Naive thymus-derived CD4-positive, alpha-beta T cell (primary cell): ENCODE results near the gene PIK3CB. TPM values are rescaled to one million over a fixed set of nuclear protein-coding genes. Genes with fewer than 3 reads are reported as not detected.
A peak's percentile ranks its signal among the peaks of the same experiment; 100 is the strongest.
"Not testable (repeated sequence)": the region's sequence is repeated elsewhere in the genome, so short reads cannot be mapped to it uniquely, and the experiment has no call there.

Experiments
- ATAC-seq: fragments of 150-1000 bp; cut with Tn5 transposase; 2 replicates; pipeline ENCODE4 v1.10.0; 2021; ENCODE audit warnings: mild to moderate bottlenecking, moderate library complexity
- CTCF ChIA-PET: fragments of 350-600 bp; sonication (Branson Sonifier 250); formaldehyde crosslinking; loops from one replicate; lab custom pipeline; 2021; ENCODE audit warnings: antibody characterized with exemption; lab: Charles Lee
- POLR2A ChIA-PET: fragments of 350-600 bp; sonication (Branson Sonifier 250); formaldehyde crosslinking; loops from one replicate; lab custom pipeline; 2021; ENCODE audit warnings: antibody characterized with exemption, inconsistent platforms; lab: Charles Lee
- DNase-seq, 9 donors: peaks; one replicate each; pipeline versions ENCODE4 v3.0.0 to v3.0.0-alpha.2; 2020 to 2022; ENCODE audit warnings: mixed read lengths in 1 of 9
- H3K27ac ChIP-seq: one replicate; pipeline ENCODE4 v1.7.0; 2013; ENCODE audit warnings: mild to moderate bottlenecking, low read depth, low read length, moderate library complexity
- H3K27me3 ChIP-seq, 2 donors: one replicate each; pipeline ENCODE4 v1.7.0; 2013; ENCODE audit warnings: low read length in 2 of 2, mild to moderate bottlenecking in 2 of 2, moderate library complexity in 2 of 2; ENCODE audit not compliant: control insufficient read depth in 2 of 2, insufficient read depth in 2 of 2
- H3K36me3 ChIP-seq, 3 experiments: 1 replicate in 2 of 3; 2 replicates in 1 of 3; pipeline ENCODE4 v1.7.0; 2013; ENCODE audit warnings: low read length in 3 of 3, mild to moderate bottlenecking in 3 of 3, moderate library complexity in 1 of 3; ENCODE audit not compliant: insufficient read depth in 3 of 3, control insufficient read depth in 2 of 3
- H3K4me1 ChIP-seq, 2 donors: one replicate each; pipeline ENCODE4 v1.7.0; 2013; ENCODE audit warnings: low read length in 2 of 2, mild to moderate bottlenecking in 2 of 2, moderate library complexity in 1 of 2; ENCODE audit not compliant: control insufficient read depth in 2 of 2, insufficient read depth in 2 of 2
- H3K4me3 ChIP-seq: 2 replicates; pipeline ENCODE4 v1.7.0; 2013; ENCODE audit warnings: mild to moderate bottlenecking, low read length
- H3K9me3 ChIP-seq, 3 experiments: 1 replicate in 2 of 3; 2 replicates in 1 of 3; pipeline ENCODE4 v1.7.0; 2013; ENCODE audit warnings: low read length in 3 of 3; ENCODE audit not compliant: control insufficient read depth in 2 of 3
- H3K27ac Mint-ChIP-seq, 9 donors: one replicate each; pipeline ENCODE4 v1.8.0; 2020 to 2022; ENCODE audit warnings: mixed read lengths in 9 of 9, mild to moderate bottlenecking in 8 of 9, moderate library complexity in 5 of 9, inconsistent platforms in 2 of 9
- H3K27me3 Mint-ChIP-seq, 5 donors: one replicate each; pipeline ENCODE4 v1.8.0; 2021 to 2022; ENCODE audit warnings: mixed read lengths in 5 of 5, mild to moderate bottlenecking in 1 of 5
- H3K36me3 Mint-ChIP-seq, 5 donors: one replicate each; pipeline ENCODE4 v1.8.0; 2020 to 2022; ENCODE audit warnings: mixed read lengths in 5 of 5, mild to moderate bottlenecking in 3 of 5, inconsistent platforms in 1 of 5
- H3K4me1 Mint-ChIP-seq, 7 donors: one replicate each; pipeline ENCODE4 v1.8.0; 2020 to 2022; ENCODE audit warnings: mixed read lengths in 7 of 7, mild to moderate bottlenecking in 3 of 7, inconsistent platforms in 1 of 7
- H3K4me3 Mint-ChIP-seq, 10 donors: one replicate each; pipeline ENCODE4 v1.8.0; 2020 to 2022; ENCODE audit warnings: mild to moderate bottlenecking in 10 of 10, mixed read lengths in 10 of 10, moderate library complexity in 6 of 10, inconsistent platforms in 2 of 10
- H3K9me3 Mint-ChIP-seq, 11 donors: one replicate each; pipeline ENCODE4 v1.8.0; 2020 to 2022; ENCODE audit warnings: mixed read lengths in 11 of 11, mild to moderate bottlenecking in 4 of 11, inconsistent platforms in 1 of 11, moderate library complexity in 1 of 11
- intact Hi-C, 2 donors: fragments of 100-400 bp; cut with micrococcal nuclease; formaldehyde crosslinking; loops; one replicate each; pipeline ENCODE4 v1.15.1; 2023
- polyA plus RNA-seq, 2 donors: library from polyadenylated mRNA; unstranded; fragments of 300-500 nt; fragmentation: Illumina TruSeq; gene quantifications; one replicate each; pipeline ENCODE4 v1.2.3, GENCODE V29; 2021
- total RNA-seq, 6 experiments: library from RNA in 5 of 6; stranded (reverse) in 5 of 6; gene quantifications; 1 replicate in 5 of 6; 2 replicates in 1 of 6; pipeline ENCODE4 v1.2.3 and lab custom pipeline; 2021 to 2026

The PIK3CB gene
- total and polyA plus RNA-seq, 7 experiments from 2014 or later = 19.6 to 46.9 (median 30.3) TPM

- Mint-ChIP-seq H3K4me1 (peaks cover 17 to 54% (median 39%) of the 10 kb centered on the region in 7 donors), H3K4me3 (peak overlapping the region in 1 of 10 donors; percentile 11), H3K36me3 (peaks cover 4 to 39% (median 30%) of the 10 kb centered on the region in 5 donors), H3K27ac (no peak overlapping the region), H3K9me3 (peaks cover 0 to 14% (median 0%) of the 10 kb centered on the region in 11 donors), H3K27me3 (no peaks in the 10 kb centered on the region)
- CTCF ChIA-PET = no interaction called here
- Histone ChIP-seq H3K27ac (no peak overlapping the region), H3K4me1 (peaks cover 6 to 16% of the 10 kb centered on the region in 2 donors), H3K36me3 (peaks cover 0 to 1% (median 0%) of the 10 kb centered on the region in 3 experiments), H3K4me3 (no peak overlapping the region), H3K27me3 (no peaks in the 10 kb centered on the region), H3K9me3 (no peaks in the 10 kb centered on the region)
- no peak for ATAC-seq
- DNase-seq = no peak
- intact Hi-C loops = no loop called here
- POLR2A ChIA-PET = no interaction called here
These were observed 5.6 kb downstream of the PIK3CB start for GRCh38 chr3:138829097-138829496.

- ATAC-seq (no peak), DNase-seq (no peak)
- no peak overlapping the region for H3K4me3 Mint-ChIP-seq
- H3K4me1 ChIP-seq = peaks cover 0 to 3% of the 10 kb centered on the region in 2 donors
- no peaks in the 10 kb centered on the region for H3K27me3 ChIP-seq
- H3K4me1 Mint-ChIP-seq = peaks cover 9 to 44% (median 31%) of the 10 kb centered on the region in 7 donors
- ChIA-PET CTCF (no interaction called here), POLR2A (no interaction called here)
- peaks cover 0 to 14% (median 0%) of the 10 kb centered on the region in 11 donors for H3K9me3 Mint-ChIP-seq
- peaks cover 4 to 38% (median 29%) of the 10 kb centered on the region in 5 donors for H3K36me3 Mint-ChIP-seq
- H3K9me3 ChIP-seq = no peaks in the 10 kb centered on the region
- no peak overlapping the region for H3K27ac Mint-ChIP-seq
- H3K4me3 ChIP-seq = no peak overlapping the region
- no peaks in the 10 kb centered on the region for H3K36me3 ChIP-seq
- no peak overlapping the region for H3K27ac ChIP-seq
- H3K27me3 Mint-ChIP-seq = no peaks in the 10 kb centered on the region
- intact Hi-C loops = no loop called here
These were observed 7.5 kb downstream of the PIK3CB start for GRCh38 chr3:138827222-138827621.

GRCh38 chr3:138825336-138825735, 9.4 kb downstream of the PIK3CB start:
- DNase-seq (no peak), ATAC-seq (no peak)
- H3K9me3 ChIP-seq = no peaks in the 10 kb centered on the region
- POLR2A ChIA-PET = interaction anchor here (0.5 kb wide), 2 partner anchors 49 to 52 kb away, joined by 3 to 4 read pairs; no protein-coding TSS in a partner anchor
- Mint-ChIP-seq H3K27ac (peak overlapping the region in 1 of 9 donors; percentile 51), H3K4me3 (no peak overlapping the region), H3K4me1 (peaks cover 4 to 42% (median 25%) of the 10 kb centered on the region in 7 donors), H3K9me3 (peaks cover 0 to 13% (median 0%) of the 10 kb centered on the region in 11 donors), H3K36me3 (peaks cover 4 to 34% (median 23%) of the 10 kb centered on the region in 5 donors), H3K27me3 (no peaks in the 10 kb centered on the region)
- CTCF ChIA-PET = interaction anchor here (1.2 kb wide), 2 partner anchors 88 to 90 kb away, joined by 3 to 5 read pairs; no protein-coding TSS in a partner anchor
- no peaks in the 10 kb centered on the region for H3K36me3 ChIP-seq
- H3K4me1 ChIP-seq = no peaks in the 10 kb centered on the region
- no peak overlapping the region for H3K4me3 ChIP-seq
- H3K27ac ChIP-seq = no peak overlapping the region
- intact Hi-C loops = no loop called here
- no peaks in the 10 kb centered on the region for H3K27me3 ChIP-seq

- ChIA-PET CTCF (no interaction called here), POLR2A (no interaction called here)
These were observed 10.6 kb downstream of the PIK3CB start for GRCh38 chr3:138824114-138824506.

GRCh38 chr3:138820379-138820778, 14.3 kb downstream of the PIK3CB start:
- peaks cover 7 to 11% of the 10 kb centered on the region in 2 donors for H3K4me1 ChIP-seq
- H3K27me3 Mint-ChIP-seq, CTCF ChIA-PET, intact Hi-C loops, ATAC-seq, H3K4me3 ChIP-seq, H3K36me3 ChIP-seq, H3K4me3 Mint-ChIP-seq, DNase-seq, POLR2A ChIA-PET, H3K9me3 ChIP-seq, H3K9me3 Mint-ChIP-seq, H3K27me3 ChIP-seq, H3K27ac ChIP-seq: not testable (repeated sequence)
- H3K36me3 Mint-ChIP-seq = peaks cover 0 to 15% (median 7%) of the 10 kb centered on the region in 5 donors
- H3K4me1 Mint-ChIP-seq = peaks cover 8 to 54% (median 42%) of the 10 kb centered on the region in 7 donors
- H3K27ac Mint-ChIP-seq = peak overlapping the region in 2 of 9 donors; percentile 28

More at GRCh38 chr3:138824114-138824506, 10.6 kb downstream of the PIK3CB start:
- no peak overlapping the region for H3K4me3 ChIP-seq
- Mint-ChIP-seq H3K27me3 (no peaks in the 10 kb centered on the region), H3K4me1 (peaks cover 0 to 42% (median 29%) of the 10 kb centered on the region in 7 donors), H3K36me3 (peaks cover under 1 to 32% (median 14%) of the 10 kb centered on the region in 5 donors), H3K4me3 (no peak overlapping the region), H3K9me3 (peaks cover 0 to 1% (median 0%) of the 10 kb centered on the region in 11 donors), H3K27ac (no peak overlapping the region)
- H3K4me1 ChIP-seq = no peaks in the 10 kb centered on the region
- DNase-seq (no peak), ATAC-seq (no peak)
- H3K9me3 ChIP-seq = no peaks in the 10 kb centered on the region
- H3K27ac ChIP-seq = no peak overlapping the region
- intact Hi-C loops = no loop called here
- no peaks in the 10 kb centered on the region for H3K27me3 ChIP-seq
- no peaks in the 10 kb centered on the region for H3K36me3 ChIP-seq

GRCh38 chr3:138818185-138818860, 16.4 kb downstream of the PIK3CB start:
- CTCF ChIA-PET = interaction anchor here (1.2 kb wide), 1 partner anchor 98 kb away, joined by 4 read pairs; no protein-coding TSS in a partner anchor
- Mint-ChIP-seq H3K4me1 (peaks cover 22 to 61% (median 50%) of the 10 kb centered on the region in 7 donors), H3K4me3 (peak overlapping the region in 4 of 10 donors; percentile 5 to 39 (median 28))

More at GRCh38 chr3:138818185-138818860, 16.4 kb downstream of the PIK3CB start:
- Histone ChIP-seq H3K36me3 (no peaks in the 10 kb centered on the region), H3K4me1 (peaks cover 12 to 15% of the 10 kb centered on the region in 2 donors), H3K4me3 (no peak overlapping the region), H3K27ac (no peak overlapping the region), H3K27me3 (no peaks in the 10 kb centered on the region), H3K9me3 (no peaks in the 10 kb centered on the region)
- Mint-ChIP-seq H3K36me3 (peaks cover 0 to 15% (median 4%) of the 10 kb centered on the region in 5 donors), H3K27ac (peak overlapping the region in 6 of 9 donors; percentile 35 to 84 (median 64)), H3K27me3 (no peaks in the 10 kb centered on the region), H3K9me3 (peaks cover 0 to 4% (median 0%) of the 10 kb centered on the region in 11 donors)
- POLR2A ChIA-PET = interaction anchor here (1.3 kb wide), 1 partner anchor 67 kb away, joined by 3 read pairs; no protein-coding TSS in a partner anchor
- peak; percentile 26 for ATAC-seq
- intact Hi-C loops = loop anchor here (5.0 kb wide), 1 partner anchor 36 kb away; no protein-coding TSS in a partner anchor
- DNase-seq = no peak
